GM23338 (cell line): ENCODE results near the gene NSMCE1. TPM values are rescaled to one million over a fixed set of nuclear protein-coding genes. Genes with fewer than 3 reads are reported as not detected.

ENCODE experiments used
- ATAC-seq: fragments of 200-7000 bp; cut with Tn5 transposase; 3 replicates; pipeline ENCODE4 v1.9.1; 2020
- DNase-seq: peaks from one replicate; pipeline ENCODE4 v3.0.0-alpha.2; 2015; ENCODE audit warnings: low spot score
- H2AFZ ChIP-seq: fragments of 200-600 bp; sonication (generic); 2 replicates; pipeline ENCODE4 v1.8.0; 2016; ENCODE audit warnings: antibody characterized with exemption, mild to moderate bottlenecking, moderate library complexity
- H3F3A ChIP-seq: fragments of 200-600 bp; sonication (generic); replicated peaks from 2 replicates; pipeline ENCODE4 v1.8.0; 2017; ENCODE audit warnings: antibody characterized with exemption, mixed run types, low read depth
- H3K27ac ChIP-seq: fragments of 200-600 bp; sonication (generic); 2 replicates; pipeline ENCODE4 v1.6.1; 2016; ENCODE audit warnings: low read depth
- H3K27me3 ChIP-seq: fragments of 200-600 bp; sonication (generic); 2 replicates; pipeline ENCODE4 v1.8.0; 2016; ENCODE audit warnings: mild to moderate bottlenecking, mixed run types, moderate library complexity; ENCODE audit not compliant: insufficient read depth
- H3K36me3 ChIP-seq: fragments of 200-600 bp; sonication (generic); 2 replicates; pipeline ENCODE4 v1.8.0; 2016; ENCODE audit warnings: mild to moderate bottlenecking; ENCODE audit not compliant: insufficient read depth
- H3K4me1 ChIP-seq: fragments of 200-600 bp; sonication (generic); 2 replicates; pipeline ENCODE4 v1.8.0; 2016; ENCODE audit warnings: mild to moderate bottlenecking, moderate library complexity; ENCODE audit not compliant: insufficient read depth
- H3K4me2 ChIP-seq: fragments of 200-600 bp; sonication (generic); 2 replicates; pipeline ENCODE4 v1.7.1; 2017; ENCODE audit warnings: mixed run types
- H3K4me3 ChIP-seq: fragments of 200-600 bp; sonication (generic); 2 replicates; pipeline ENCODE4 v1.6.1; 2016; ENCODE audit warnings: mixed run types
- H3K79me2 ChIP-seq: fragments of 200-600 bp; sonication (generic); replicated peaks from 2 replicates; pipeline ENCODE4 v1.8.0; 2017; ENCODE audit warnings: mild to moderate bottlenecking; ENCODE audit not compliant: insufficient read depth
- H3K9me2 ChIP-seq: fragments of 200-600 bp; sonication (generic); 2 replicates; pipeline ENCODE4 v1.8.0; 2017; ENCODE audit not compliant: insufficient read depth
- H4K20me1 ChIP-seq: fragments of 200-600 bp; sonication (generic); replicated peaks from 2 replicates; pipeline ENCODE4 v1.8.0; 2017; ENCODE audit warnings: mild to moderate bottlenecking; ENCODE audit not compliant: insufficient read depth
- H3K27ac Mint-ChIP-seq: 2 replicates; pipeline ENCODE4 v1.8.0; 2020; ENCODE audit warnings: inconsistent platforms, mild to moderate bottlenecking, moderate library complexity, mixed read lengths
- H3K27me3 Mint-ChIP-seq: 3 replicates; pipeline ENCODE4 v1.8.0; 2022; ENCODE audit warnings: low read depth, mild to moderate bottlenecking, moderate library complexity, mixed read lengths, inconsistent platforms; ENCODE audit not compliant: insufficient read depth, poor library complexity
- H3K36me3 Mint-ChIP-seq: 3 replicates; pipeline ENCODE4 v1.8.0; 2021; ENCODE audit warnings: low read depth, mild to moderate bottlenecking, inconsistent platforms, moderate library complexity, mixed read lengths
- H3K4me1 Mint-ChIP-seq: 3 replicates; pipeline ENCODE4 v1.8.0; 2020; ENCODE audit warnings: mild to moderate bottlenecking, inconsistent platforms, mixed read lengths
- H3K4me3 Mint-ChIP-seq: 3 replicates; pipeline ENCODE4 v1.8.0; 2021; ENCODE audit warnings: moderate library complexity, mild to moderate bottlenecking, inconsistent platforms, mixed read lengths
- H3K9me3 Mint-ChIP-seq: 3 replicates; pipeline ENCODE4 v1.8.0; 2020; ENCODE audit warnings: moderate library complexity, mild to moderate bottlenecking, inconsistent platforms, mixed read lengths
- CREB1 ChIP-seq: fragments of 250-450 bp; sonication (Bioruptor Pico); IDR thresholded peaks from 2 replicates; pipeline ENCODE4 v1.5.0; 2020; ENCODE audit warnings: low read depth, mild to moderate bottlenecking, moderate library complexity
- EZH2 ChIP-seq: fragments of 200-600 bp; sonication (generic); IDR thresholded peaks from one replicate; pipeline ENCODE4 v1.8.0; 2017; ENCODE audit warnings: antibody characterized with exemption, mild to moderate bottlenecking, low read depth; ENCODE audit not compliant: unreplicated experiment
- EZH2phosphoT487 ChIP-seq: fragments of 200-600 bp; sonication (generic); IDR thresholded peaks from one replicate; pipeline ENCODE4 v1.8.1; 2018; ENCODE audit warnings: antibody characterized with exemption; ENCODE audit not compliant: unreplicated experiment
- JUNB ChIP-seq: IDR thresholded peaks from one replicate; pipeline ENCODE4 v1.6.1; 2016; ENCODE audit warnings: antibody characterized with exemption; ENCODE audit not compliant: unreplicated experiment
- NANOG ChIP-seq: IDR thresholded peaks from 2 replicates; pipeline ENCODE4 v1.6.1; 2016; ENCODE audit warnings: antibody characterized with exemption, borderline replicate concordance
- POLR2AphosphoS5 ChIP-seq: IDR thresholded peaks from 2 replicates; pipeline ENCODE4 v1.6.1; 2016; ENCODE audit warnings: antibody characterized with exemption, low read depth
- STAT1 ChIP-seq: IDR thresholded peaks from one replicate; pipeline ENCODE4 v1.6.1; 2016; ENCODE audit warnings: antibody characterized with exemption; ENCODE audit not compliant: unreplicated experiment
- ZNF114 ChIP-seq: fragments of 250-450 bp; sonication (Bioruptor Pico); IDR thresholded peaks from 2 replicates; pipeline ENCODE4 v1.5.0; 2020; ENCODE audit warnings: mild to moderate bottlenecking, moderate library complexity
- ZNF331 ChIP-seq: fragments of 250-450 bp; sonication (Bioruptor Pico); IDR thresholded peaks from 2 replicates; pipeline ENCODE4 v1.5.0; 2020; ENCODE audit warnings: low read depth, mild to moderate bottlenecking, moderate library complexity
- polyA plus RNA-seq: library from polyadenylated mRNA; unstranded; fragments of >200 nt; fragmentation: Nextera tagmentation; extraction: Ambion mirVana; gene quantifications from 2 replicates; pipeline ENCODE4 v1.2.1, GENCODE V29; 2016
- total RNA-seq: library from RNA; depleted of rRNA; stranded (reverse); fragments of >200 nt; shearing (Covaris generic); gene quantifications from 2 replicates; pipeline ENCODE4 v1.2.3, GENCODE V29; 2014
- TF ChIP-seq, protein P1 (sequence below): IDR thresholded peaks from one replicate; pipeline ENCODE4 v1.6.1; 2018; ENCODE audit warnings: antibody characterized with exemption; ENCODE audit not compliant: unreplicated experiment
- TF ChIP-seq, protein P2 (sequence below): fragments of 250-450 bp; sonication (Bioruptor Pico); IDR thresholded peaks from 2 replicates; pipeline ENCODE4 v1.5.0; 2020; ENCODE audit warnings: mild to moderate bottlenecking, moderate library complexity
- TF ChIP-seq, protein P3 (sequence below): IDR thresholded peaks from 2 replicates; pipeline ENCODE4 v1.6.1; 2016; ENCODE audit warnings: antibody characterized with exemption
- TF ChIP-seq, protein P4 (sequence below), 2 experiments: fragments of 200-600 bp in 1 of 2; sonication (generic) in 1 of 2; conservative IDR thresholded peaks; 2 replicates each; pipeline versions ENCODE4 v1.5.1 to v1.6.1; 2016 to 2017; ENCODE audit warnings: antibody characterized with exemption in 2 of 2, low read depth in 2 of 2, mild to moderate bottlenecking in 2 of 2, moderate library complexity in 1 of 2

NSMCE1 gene
- total and polyA plus RNA-seq, 2 experiments from 2014 or later: 30.6 to 50.8 TPM

DNA sequence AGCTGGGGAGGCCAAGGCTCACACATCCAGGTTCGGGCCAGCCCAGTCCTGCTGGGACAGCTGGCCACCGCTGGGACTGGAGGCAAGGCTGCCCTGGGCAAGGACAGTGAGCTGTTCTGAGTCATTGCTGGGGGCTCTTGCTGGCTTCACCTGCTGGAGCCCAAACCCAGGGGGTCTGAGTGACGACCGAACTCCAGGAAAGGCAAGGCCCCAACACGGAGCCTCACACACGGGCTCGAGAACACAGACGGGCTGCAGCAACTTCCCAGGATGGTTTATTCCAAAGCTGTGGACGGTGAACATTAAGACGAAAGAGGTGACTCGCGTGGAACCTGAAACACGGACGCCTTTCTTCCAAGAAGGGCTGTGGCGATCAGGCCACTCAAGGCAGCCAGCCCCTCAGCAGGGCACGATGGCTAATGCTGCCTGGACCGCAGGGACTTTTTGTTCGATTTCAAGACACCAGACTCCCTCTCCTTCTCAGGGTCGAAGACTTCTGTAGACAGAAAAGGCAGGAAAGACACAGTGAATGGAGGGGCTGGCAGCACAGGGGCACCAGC lies 43.8 kb downstream of the NSMCE1 start:
- Mint-ChIP-seq H3K4me1 (peaks cover 4% of the 10 kb centered on the region; the same call in 2 of the 3 replicates), H3K27me3 (peaks cover 4% of the 10 kb centered on the region), H3K4me3 (no peak overlapping the region), H3K36me3 (peaks cover 5% of the 10 kb centered on the region; the same call in 2 of the 3 replicates), H3K9me3 (peaks cover 3% of the 10 kb centered on the region; the same call in 2 of the 3 replicates), H3K27ac (peak overlapping the region; percentile 27; the same call in 1 of the 2 replicates)
- H3K27me3 ChIP-seq: no peaks in the 10 kb centered on the region
- no peaks in the 10 kb centered on the region for H3F3A ChIP-seq
- DNase-seq (no peak), ATAC-seq (no peak)
- H3K79me2 ChIP-seq: no peaks in the 10 kb centered on the region
- H3K4me2 ChIP-seq: no peak overlapping the region
- H3K27ac ChIP-seq: no peak overlapping the region
- no peaks in the 10 kb centered on the region for H3K9me2 ChIP-seq
- no peak overlapping the region for H2AFZ ChIP-seq
- TF ChIP-seq, protein P1, sequence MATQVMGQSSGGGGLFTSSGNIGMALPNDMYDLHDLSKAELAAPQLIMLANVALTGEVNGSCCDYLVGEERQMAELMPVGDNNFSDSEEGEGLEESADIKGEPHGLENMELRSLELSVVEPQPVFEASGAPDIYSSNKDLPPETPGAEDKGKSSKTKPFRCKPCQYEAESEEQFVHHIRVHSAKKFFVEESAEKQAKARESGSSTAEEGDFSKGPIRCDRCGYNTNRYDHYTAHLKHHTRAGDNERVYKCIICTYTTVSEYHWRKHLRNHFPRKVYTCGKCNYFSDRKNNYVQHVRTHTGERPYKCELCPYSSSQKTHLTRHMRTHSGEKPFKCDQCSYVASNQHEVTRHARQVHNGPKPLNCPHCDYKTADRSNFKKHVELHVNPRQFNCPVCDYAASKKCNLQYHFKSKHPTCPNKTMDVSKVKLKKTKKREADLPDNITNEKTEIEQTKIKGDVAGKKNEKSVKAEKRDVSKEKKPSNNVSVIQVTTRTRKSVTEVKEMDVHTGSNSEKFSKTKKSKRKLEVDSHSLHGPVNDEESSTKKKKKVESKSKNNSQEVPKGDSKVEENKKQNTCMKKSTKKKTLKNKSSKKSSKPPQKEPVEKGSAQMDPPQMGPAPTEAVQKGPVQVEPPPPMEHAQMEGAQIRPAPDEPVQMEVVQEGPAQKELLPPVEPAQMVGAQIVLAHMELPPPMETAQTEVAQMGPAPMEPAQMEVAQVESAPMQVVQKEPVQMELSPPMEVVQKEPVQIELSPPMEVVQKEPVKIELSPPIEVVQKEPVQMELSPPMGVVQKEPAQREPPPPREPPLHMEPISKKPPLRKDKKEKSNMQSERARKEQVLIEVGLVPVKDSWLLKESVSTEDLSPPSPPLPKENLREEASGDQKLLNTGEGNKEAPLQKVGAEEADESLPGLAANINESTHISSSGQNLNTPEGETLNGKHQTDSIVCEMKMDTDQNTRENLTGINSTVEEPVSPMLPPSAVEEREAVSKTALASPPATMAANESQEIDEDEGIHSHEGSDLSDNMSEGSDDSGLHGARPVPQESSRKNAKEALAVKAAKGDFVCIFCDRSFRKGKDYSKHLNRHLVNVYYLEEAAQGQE: no peak
- TF ChIP-seq STAT1 (no peak), JUNB (no peak), NANOG (no peak), CREB1 (CRISPR knock-in tag) (no peak), ZNF114 (CRISPR knock-in tag) (no peak), EZH2 (no peak), EZH2phosphoT487 (no peak), ZNF331 (CRISPR knock-in tag) (no peak), POLR2AphosphoS5 (no peak)
- TF ChIP-seq, protein P2, sequence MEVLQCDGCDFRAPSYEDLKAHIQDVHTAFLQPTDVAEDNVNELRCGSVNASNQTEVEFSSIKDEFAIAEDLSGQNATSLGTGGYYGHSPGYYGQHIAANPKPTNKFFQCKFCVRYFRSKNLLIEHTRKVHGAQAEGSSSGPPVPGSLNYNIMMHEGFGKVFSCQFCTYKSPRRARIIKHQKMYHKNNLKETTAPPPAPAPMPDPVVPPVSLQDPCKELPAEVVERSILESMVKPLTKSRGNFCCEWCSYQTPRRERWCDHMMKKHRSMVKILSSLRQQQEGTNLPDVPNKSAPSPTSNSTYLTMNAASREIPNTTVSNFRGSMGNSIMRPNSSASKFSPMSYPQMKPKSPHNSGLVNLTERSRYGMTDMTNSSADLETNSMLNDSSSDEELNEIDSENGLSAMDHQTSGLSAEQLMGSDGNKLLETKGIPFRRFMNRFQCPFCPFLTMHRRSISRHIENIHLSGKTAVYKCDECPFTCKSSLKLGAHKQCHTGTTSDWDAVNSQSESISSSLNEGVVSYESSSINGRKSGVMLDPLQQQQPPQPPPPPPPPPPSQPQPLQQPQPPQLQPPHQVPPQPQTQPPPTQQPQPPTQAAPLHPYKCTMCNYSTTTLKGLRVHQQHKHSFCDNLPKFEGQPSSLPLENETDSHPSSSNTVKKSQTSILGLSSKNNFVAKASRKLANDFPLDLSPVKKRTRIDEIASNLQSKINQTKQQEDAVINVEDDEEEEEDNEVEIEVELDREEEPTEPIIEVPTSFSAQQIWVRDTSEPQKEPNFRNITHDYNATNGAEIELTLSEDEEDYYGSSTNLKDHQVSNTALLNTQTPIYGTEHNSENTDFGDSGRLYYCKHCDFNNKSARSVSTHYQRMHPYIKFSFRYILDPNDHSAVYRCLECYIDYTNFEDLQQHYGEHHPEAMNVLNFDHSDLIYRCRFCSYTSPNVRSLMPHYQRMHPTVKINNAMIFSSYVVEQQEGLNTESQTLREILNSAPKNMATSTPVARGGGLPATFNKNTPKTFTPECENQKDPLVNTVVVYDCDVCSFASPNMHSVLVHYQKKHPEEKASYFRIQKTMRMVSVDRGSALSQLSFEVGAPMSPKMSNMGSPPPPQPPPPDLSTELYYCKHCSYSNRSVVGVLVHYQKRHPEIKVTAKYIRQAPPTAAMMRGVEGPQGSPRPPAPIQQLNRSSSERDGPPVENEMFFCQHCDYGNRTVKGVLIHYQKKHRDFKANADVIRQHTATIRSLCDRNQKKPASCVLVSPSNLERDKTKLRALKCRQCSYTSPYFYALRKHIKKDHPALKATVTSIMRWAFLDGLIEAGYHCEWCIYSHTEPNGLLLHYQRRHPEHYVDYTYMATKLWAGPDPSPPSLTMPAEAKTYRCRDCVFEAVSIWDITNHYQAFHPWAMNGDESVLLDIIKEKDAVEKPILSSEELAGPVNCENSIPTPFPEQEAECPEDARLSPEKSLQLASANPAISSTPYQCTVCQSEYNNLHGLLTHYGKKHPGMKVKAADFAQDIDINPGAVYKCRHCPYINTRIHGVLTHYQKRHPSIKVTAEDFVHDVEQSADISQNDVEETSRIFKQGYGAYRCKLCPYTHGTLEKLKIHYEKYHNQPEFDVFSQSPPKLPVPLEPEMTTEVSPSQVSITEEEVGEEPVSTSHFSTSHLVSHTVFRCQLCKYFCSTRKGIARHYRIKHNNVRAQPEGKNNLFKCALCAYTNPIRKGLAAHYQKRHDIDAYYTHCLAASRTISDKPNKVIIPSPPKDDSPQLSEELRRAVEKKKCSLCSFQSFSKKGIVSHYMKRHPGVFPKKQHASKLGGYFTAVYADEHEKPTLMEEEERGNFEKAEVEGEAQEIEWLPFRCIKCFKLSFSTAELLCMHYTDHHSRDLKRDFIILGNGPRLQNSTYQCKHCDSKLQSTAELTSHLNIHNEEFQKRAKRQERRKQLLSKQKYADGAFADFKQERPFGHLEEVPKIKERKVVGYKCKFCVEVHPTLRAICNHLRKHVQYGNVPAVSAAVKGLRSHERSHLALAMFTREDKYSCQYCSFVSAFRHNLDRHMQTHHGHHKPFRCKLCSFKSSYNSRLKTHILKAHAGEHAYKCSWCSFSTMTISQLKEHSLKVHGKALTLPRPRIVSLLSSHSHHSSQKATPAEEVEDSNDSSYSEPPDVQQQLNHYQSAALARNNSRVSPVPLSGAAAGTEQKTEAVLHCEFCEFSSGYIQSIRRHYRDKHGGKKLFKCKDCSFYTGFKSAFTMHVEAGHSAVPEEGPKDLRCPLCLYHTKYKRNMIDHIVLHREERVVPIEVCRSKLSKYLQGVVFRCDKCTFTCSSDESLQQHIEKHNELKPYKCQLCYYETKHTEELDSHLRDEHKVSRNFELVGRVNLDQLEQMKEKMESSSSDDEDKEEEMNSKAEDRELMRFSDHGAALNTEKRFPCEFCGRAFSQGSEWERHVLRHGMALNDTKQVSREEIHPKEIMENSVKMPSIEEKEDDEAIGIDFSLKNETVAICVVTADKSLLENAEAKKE (CRISPR knock-in tag): no peak
- TF ChIP-seq, protein P3, sequence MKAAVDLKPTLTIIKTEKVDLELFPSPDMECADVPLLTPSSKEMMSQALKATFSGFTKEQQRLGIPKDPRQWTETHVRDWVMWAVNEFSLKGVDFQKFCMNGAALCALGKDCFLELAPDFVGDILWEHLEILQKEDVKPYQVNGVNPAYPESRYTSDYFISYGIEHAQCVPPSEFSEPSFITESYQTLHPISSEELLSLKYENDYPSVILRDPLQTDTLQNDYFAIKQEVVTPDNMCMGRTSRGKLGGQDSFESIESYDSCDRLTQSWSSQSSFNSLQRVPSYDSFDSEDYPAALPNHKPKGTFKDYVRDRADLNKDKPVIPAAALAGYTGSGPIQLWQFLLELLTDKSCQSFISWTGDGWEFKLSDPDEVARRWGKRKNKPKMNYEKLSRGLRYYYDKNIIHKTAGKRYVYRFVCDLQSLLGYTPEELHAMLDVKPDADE: no peak
- TF ChIP-seq, protein P4, sequence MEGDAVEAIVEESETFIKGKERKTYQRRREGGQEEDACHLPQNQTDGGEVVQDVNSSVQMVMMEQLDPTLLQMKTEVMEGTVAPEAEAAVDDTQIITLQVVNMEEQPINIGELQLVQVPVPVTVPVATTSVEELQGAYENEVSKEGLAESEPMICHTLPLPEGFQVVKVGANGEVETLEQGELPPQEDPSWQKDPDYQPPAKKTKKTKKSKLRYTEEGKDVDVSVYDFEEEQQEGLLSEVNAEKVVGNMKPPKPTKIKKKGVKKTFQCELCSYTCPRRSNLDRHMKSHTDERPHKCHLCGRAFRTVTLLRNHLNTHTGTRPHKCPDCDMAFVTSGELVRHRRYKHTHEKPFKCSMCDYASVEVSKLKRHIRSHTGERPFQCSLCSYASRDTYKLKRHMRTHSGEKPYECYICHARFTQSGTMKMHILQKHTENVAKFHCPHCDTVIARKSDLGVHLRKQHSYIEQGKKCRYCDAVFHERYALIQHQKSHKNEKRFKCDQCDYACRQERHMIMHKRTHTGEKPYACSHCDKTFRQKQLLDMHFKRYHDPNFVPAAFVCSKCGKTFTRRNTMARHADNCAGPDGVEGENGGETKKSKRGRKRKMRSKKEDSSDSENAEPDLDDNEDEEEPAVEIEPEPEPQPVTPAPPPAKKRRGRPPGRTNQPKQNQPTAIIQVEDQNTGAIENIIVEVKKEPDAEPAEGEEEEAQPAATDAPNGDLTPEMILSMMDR (conservative IDR thresholded peaks at IDR 0.05; ENCODE audit: low read depth in 2 of 2): no peak
- H3K36me3 ChIP-seq: no peaks in the 10 kb centered on the region
- H3K4me1 ChIP-seq: no peaks in the 10 kb centered on the region
- H4K20me1 ChIP-seq: no peaks in the 10 kb centered on the region
- no peak overlapping the region for H3K4me3 ChIP-seq
